H1 (cell line): ENCODE measurements around the gene RNGTT. TPM values are rescaled to one million over a fixed set of nuclear protein-coding genes. Genes with fewer than 3 reads are reported as not detected.

Source experiments
- CTCF ChIA-PET: fragments of 300-600 bp; sonication (Branson Sonifier 250); formaldehyde crosslinking; loops from one replicate; lab custom pipeline; 2021; ENCODE audit not compliant: partially characterized antibody; lab: Charles Lee
- POLR2A ChIA-PET: fragments of 300-600 bp; sonication (Branson Sonifier 250); formaldehyde crosslinking; loops from one replicate; lab custom pipeline; 2021; ENCODE audit warnings: inconsistent platforms; ENCODE audit not compliant: partially characterized antibody; lab: Charles Lee
- DNase-seq, 2 experiments: peaks; one replicate each; pipeline versions ENCODE4 v3.0.0 to v3.0.0-alpha.2; 2010 to 2022; ENCODE audit warnings: low spot score in 2 of 2, low read depth in 1 of 2, mixed read lengths in 1 of 2
- FAIRE-seq: peaks from 2 replicates; lab custom pipeline; 2011; peaks lifted over from hg19 to GRCh38; lab: Jason Lieb, UNC
- H2AFZ ChIP-seq: 2 replicates; pipeline ENCODE4 v1.8.1; 2012; ENCODE audit warnings: low read length, inconsistent platforms
- H2AK5ac ChIP-seq: 2 replicates; pipeline ENCODE4 v1.6.1; 2013; ENCODE audit warnings: low read depth, low read length
- H2BK120ac ChIP-seq: replicated peaks from 2 replicates; pipeline ENCODE3; 2013; ENCODE audit warnings: low read depth, low read length, inconsistent platforms
- H2BK12ac ChIP-seq: 2 replicates; pipeline ENCODE4 v1.6.1; 2013; ENCODE audit warnings: low read depth, low read length
- H2BK15ac ChIP-seq: 2 replicates; pipeline ENCODE4 v1.6.1; 2013; ENCODE audit warnings: low read length
- H2BK20ac ChIP-seq: 2 replicates; pipeline ENCODE4 v1.6.1; 2013; ENCODE audit warnings: low read length
- H2BK5ac ChIP-seq: 2 replicates; pipeline ENCODE4 v1.6.1; 2013; ENCODE audit warnings: low read depth, low read length
- H3K14ac ChIP-seq: 2 replicates; pipeline ENCODE4 v1.6.1; 2013; ENCODE audit warnings: inconsistent platforms; ENCODE audit not compliant: insufficient read length
- H3K18ac ChIP-seq: 2 replicates; pipeline ENCODE4 v1.6.1; 2013; ENCODE audit warnings: low read length; ENCODE audit errors: extremely low read depth
- H3K23ac ChIP-seq: 2 replicates; pipeline ENCODE4 v1.6.1; 2013; ENCODE audit warnings: inconsistent platforms; ENCODE audit not compliant: insufficient read length
- H3K23me2 ChIP-seq: 2 replicates; pipeline ENCODE4 v1.6.1; 2013; ENCODE audit warnings: low read depth, low read length
- H3K27ac ChIP-seq: 2 replicates; pipeline ENCODE4 v1.6.1; 2011; ENCODE audit warnings: low read depth, low read length, inconsistent platforms
- H3K27me3 ChIP-seq, 4 experiments: replicated peaks in 1 of 4; 1 replicate in 1 of 4; 2 replicates in 3 of 4; pipeline versions ENCODE4 v1.6.1 to v1.8.1; 2011 to 2013; ENCODE audit warnings: low read length in 3 of 4, mild to moderate bottlenecking in 3 of 4, inconsistent platforms in 2 of 4, mixed read lengths in 2 of 4, moderate library complexity in 1 of 4; ENCODE audit not compliant: control insufficient read depth in 3 of 4, insufficient read depth in 3 of 4; ENCODE audit errors: extremely low read depth in 1 of 4
- H3K36me3 ChIP-seq, 4 experiments: 2 replicates each; pipeline versions ENCODE4 v1.6.1 to v1.8.1; 2011 to 2013; ENCODE audit warnings: mild to moderate bottlenecking in 4 of 4, low read length in 3 of 4, moderate library complexity in 2 of 4, control low read depth in 1 of 4, inconsistent platforms in 1 of 4; ENCODE audit not compliant: insufficient read depth in 4 of 4, control insufficient read depth in 2 of 4
- H3K4ac ChIP-seq: replicated peaks from 2 replicates; pipeline ENCODE3; 2013; ENCODE audit warnings: low read length, low read depth, mixed read lengths, inconsistent platforms; ENCODE audit not compliant: insufficient read length
- H3K4me1 ChIP-seq, 4 experiments: replicated peaks in 1 of 4; 1 replicate in 1 of 4; 2 replicates in 3 of 4; pipeline versions ENCODE4 v1.6.1 to v1.8.1; 2011 to 2013; ENCODE audit warnings: low read length in 3 of 4, inconsistent platforms in 2 of 4, mixed read lengths in 1 of 4; ENCODE audit not compliant: insufficient read depth in 4 of 4, control insufficient read depth in 3 of 4
- H3K4me2 ChIP-seq, 2 experiments: 2 replicates each; pipeline versions ENCODE4 v1.6.1 to v1.8.1; 2011 to 2013; ENCODE audit warnings: low read depth in 2 of 2, low read length in 2 of 2, control low read depth in 1 of 2, inconsistent platforms in 1 of 2, mild to moderate bottlenecking in 1 of 2; ENCODE audit not compliant: insufficient read depth in 1 of 2
- H3K4me3 ChIP-seq, 4 experiments: fragments of 200-600, 300-600 bp in 1 of 4; sonication (generic), shearing (Covaris generic), sonication (Bioruptor Twin) in 1 of 4; 2 replicates each; pipeline versions ENCODE4 v1.5.1 to v1.8.1; 2011 to 2016; ENCODE audit warnings: low read length in 4 of 4, low read depth in 3 of 4, control low read depth in 2 of 4, inconsistent platforms in 2 of 4, mild to moderate bottlenecking in 2 of 4, mixed read lengths in 1 of 4, moderate library complexity in 1 of 4; ENCODE audit not compliant: insufficient read depth in 2 of 4; ENCODE audit errors: extremely low read depth in 1 of 4
- H3K56ac ChIP-seq: replicated peaks from 2 replicates; pipeline ENCODE3; 2013; ENCODE audit warnings: low read depth, mild to moderate bottlenecking, mixed read lengths, low read length, inconsistent platforms; ENCODE audit not compliant: insufficient read length
- H3K79me1 ChIP-seq: 2 replicates; pipeline ENCODE4 v1.6.1; 2013; ENCODE audit warnings: low read depth, low read length, control low read depth
- H3K79me2 ChIP-seq, 2 experiments: 2 replicates each; pipeline versions ENCODE4 v1.6.1 to v1.8.1; 2012 to 2013; ENCODE audit warnings: low read length in 2 of 2, mild to moderate bottlenecking in 2 of 2, inconsistent platforms in 1 of 2; ENCODE audit not compliant: insufficient read depth in 2 of 2, control insufficient read depth in 1 of 2
- H3K9ac ChIP-seq, 4 experiments: replicated peaks in 1 of 4; 1 replicate in 1 of 4; 2 replicates in 3 of 4; pipeline versions ENCODE4 v1.6.1 to v1.8.1; 2011 to 2013; ENCODE audit warnings: low read depth in 3 of 4, low read length in 3 of 4, control low read depth in 2 of 4, mild to moderate bottlenecking in 2 of 4, moderate library complexity in 2 of 4, inconsistent platforms in 1 of 4; ENCODE audit errors: extremely low read depth in 1 of 4
- H3K9me3 ChIP-seq, 2 experiments: 2 replicates each; pipeline versions ENCODE4 v1.6.1 to v1.8.1; 2012 to 2013; ENCODE audit warnings: mild to moderate bottlenecking in 2 of 2, moderate library complexity in 2 of 2, control low read depth in 1 of 2, inconsistent platforms in 1 of 2, low read depth in 1 of 2, low read length in 1 of 2, mixed read lengths in 1 of 2; ENCODE audit not compliant: insufficient read depth in 2 of 2
- H4K20me1 ChIP-seq, 2 experiments: replicated peaks in 1 of 2; 2 replicates each; pipeline versions ENCODE3 to v1.8.1; 2011 to 2013; ENCODE audit warnings: inconsistent platforms in 2 of 2, low read length in 2 of 2, mild to moderate bottlenecking in 1 of 2; ENCODE audit not compliant: insufficient read depth in 2 of 2, control insufficient read depth in 1 of 2
- H4K5ac ChIP-seq: 2 replicates; pipeline ENCODE4 v1.6.1; 2013; ENCODE audit warnings: low read length, low read depth, mixed read lengths, inconsistent platforms; ENCODE audit not compliant: insufficient read length
- H4K8ac ChIP-seq: 2 replicates; pipeline ENCODE4 v1.8.0; 2013; ENCODE audit warnings: mild to moderate bottlenecking, moderate library complexity, low read length, inconsistent platforms; ENCODE audit not compliant: insufficient read depth; ENCODE audit errors: extremely low read depth
- H4K91ac ChIP-seq: replicated peaks from 2 replicates; pipeline ENCODE3; 2013; ENCODE audit warnings: low read length, mixed read lengths, inconsistent platforms; ENCODE audit not compliant: insufficient read length
- ATF2 ChIP-seq: IDR thresholded peaks from 2 replicates; pipeline ENCODE4 v1.6.1; 2012; ENCODE audit warnings: low read length, inconsistent platforms
- BCL11A ChIP-seq, 2 experiments: IDR thresholded peaks; one replicate each; pipeline ENCODE4 v1.6.1; 2011; ENCODE audit warnings: low read depth in 2 of 2, low read length in 2 of 2, mild to moderate bottlenecking in 2 of 2
- CHD2 ChIP-seq: IDR thresholded peaks from 2 replicates; pipeline ENCODE4 v1.6.1; 2012; ENCODE audit warnings: low read length, improper control_type of control experiment
- GABPA ChIP-seq: IDR thresholded peaks from 2 replicates; pipeline ENCODE4 v1.6.1; 2011; ENCODE audit warnings: mild to moderate bottlenecking, low read length, moderate library complexity, borderline replicate concordance; ENCODE audit not compliant: insufficient read depth
- JUN ChIP-seq: IDR thresholded peaks from 2 replicates; pipeline ENCODE4 v1.6.1; 2011; ENCODE audit warnings: low read depth, mild to moderate bottlenecking, improper control_type of control experiment, low read length
- PHF8 ChIP-seq: fragments of 200-600 bp; sonication (generic); conservative IDR thresholded peaks from 2 replicates; pipeline ENCODE4 v1.7.1; 2012; ENCODE audit warnings: low read depth, mild to moderate bottlenecking, inconsistent platforms, low read length, moderate library complexity
- POLR2AphosphoS5 ChIP-seq: IDR thresholded peaks from 2 replicates; pipeline ENCODE4 v1.6.1; 2011; ENCODE audit warnings: low read depth, low read length
- RBBP5 ChIP-seq: IDR thresholded peaks from 2 replicates; pipeline ENCODE4 v1.7.1; 2012; ENCODE audit warnings: low read depth, mild to moderate bottlenecking, inconsistent platforms, low read length, moderate library complexity, borderline replicate concordance
- SIRT6 ChIP-seq: IDR thresholded peaks from one replicate; pipeline ENCODE4 v1.7.1; 2012; ENCODE audit warnings: low read length, inconsistent platforms
- SIX5 ChIP-seq: IDR thresholded peaks from 2 replicates; pipeline ENCODE4 v1.6.1; 2011; ENCODE audit warnings: mild to moderate bottlenecking, low read depth, low read length
- SUZ12 ChIP-seq: fragments of 200-600 bp; sonication (generic); IDR thresholded peaks from 2 replicates; pipeline ENCODE4 v1.6.1; 2012; ENCODE audit warnings: mild to moderate bottlenecking, inconsistent platforms, low read length, moderate library complexity, mixed read lengths
- TEAD4 ChIP-seq: IDR thresholded peaks from 2 replicates; pipeline ENCODE4 v1.6.1; 2012; ENCODE audit warnings: low read depth, low read length, inconsistent platforms, mixed read lengths
- YY1 ChIP-seq: IDR thresholded peaks from 2 replicates; pipeline ENCODE4 v1.6.1; 2011; ENCODE audit warnings: low read depth, mild to moderate bottlenecking, low read length
- ZNF274 ChIP-seq: IDR thresholded peaks from 2 replicates; pipeline ENCODE4 v1.7.0; 2012; ENCODE audit warnings: low read length, borderline replicate concordance; ENCODE audit errors: extremely low read depth
- WGBS, 2 experiments: shearing (Covaris generic) in 1 of 2; methylation state at CpG; one replicate each; pipeline versions ENCODE4 v1.1.6 to v1.1.7; 2013 to 2015; ENCODE audit warnings: low lambda C conversion rate in 2 of 2, mixed read lengths in 2 of 2, inconsistent platforms in 1 of 2, low coverage in 1 of 2, missing lambda C conversion rate in 1 of 2; ENCODE audit not compliant: insufficient replicate concordance in 2 of 2, insufficient coverage in 1 of 2, insufficient read length in 1 of 2; ENCODE audit errors: extremely low coverage in 1 of 2, missing lambda C conversion rate in 1 of 2; 5-methylcytosine and 5-hydroxymethylcytosine counted together
- polyA plus RNA-seq, 7 experiments: library from polyadenylated mRNA; depleted of rRNA in 3 of 7; stranded (reverse) in 5 of 7; unstranded in 2 of 7; fragments of >200 nt in 5 of 7; fragments of 200-250 nt in 2 of 7; gene quantifications; 1 replicate in 5 of 7; 2 replicates in 1 of 7; 4 replicates in 1 of 7; pipeline versions ENCODE4 v1.2.1 to v1.2.3, GENCODE V29; 2011 to 2013; ENCODE audit warnings: missing spikeins in 2 of 7, mixed read lengths in 2 of 7
- total RNA-seq: library from RNA; stranded (reverse); fragmentation: NEBNext Ultra II Directional; extraction: Animal tissue kit (Norgen Biotek cat#: 25700); gene quantifications from 2 replicates; pipeline ENCODE4 v1.2.1, GENCODE V29; 2021

Gene RNGTT
- total and polyA plus RNA-seq, 2 of the 8 experiments (the other 6 are each of a cell fraction or from before 2014, with no cell fraction given), result 3.6 to 21.2 TPM

- no peak overlapping the region for H2AK5ac ChIP-seq
- no peak overlapping the region for H3K18ac ChIP-seq
- FAIRE-seq (no peak), DNase-seq (no peak)
- no peak overlapping the region for H2AFZ ChIP-seq
- ChIA-PET POLR2A (no interaction called here), CTCF (no interaction called here)
- H3K9ac ChIP-seq, result no peak overlapping the region
- no peak overlapping the region for H4K5ac ChIP-seq
- no peak overlapping the region for H4K91ac ChIP-seq
- no peak overlapping the region for H3K23ac ChIP-seq
- no peak overlapping the region for H4K8ac ChIP-seq
- WGBS, 2 experiments, result 96% methylated on average over 12 of the region's 12 CpGs; no CpG with 5 or more reads in 1 of the 2 experiments
- no peak overlapping the region for H2BK12ac ChIP-seq
- H3K27me3 ChIP-seq, result no peaks in the 10 kb centered on the region
- H3K79me1 ChIP-seq, result no peaks in the 10 kb centered on the region
- no peak overlapping the region for H3K27ac ChIP-seq
- no peak overlapping the region for H2BK120ac ChIP-seq
- H3K4me1 ChIP-seq, result no peaks in the 10 kb centered on the region
- no peaks in the 10 kb centered on the region for H4K20me1 ChIP-seq
- no peak overlapping the region for H3K14ac ChIP-seq
- H3K23me2 ChIP-seq, result no peaks in the 10 kb centered on the region
- H3K4me2 ChIP-seq, result no peak overlapping the region
- no peak overlapping the region for H3K4ac ChIP-seq
- H3K9me3 ChIP-seq, result peaks cover 14 to 16% of the 10 kb centered on the region in 2 experiments; a peak in 3 of 4 replicates
- no peak overlapping the region for H2BK15ac ChIP-seq
- no peaks in the 10 kb centered on the region for H3K79me2 ChIP-seq
- no peaks in the 10 kb centered on the region for H3K36me3 ChIP-seq
- H2BK5ac ChIP-seq, result no peak overlapping the region
- H2BK20ac ChIP-seq, result no peak overlapping the region
- H3K56ac ChIP-seq, result no peak overlapping the region
- no peak overlapping the region for H3K4me3 ChIP-seq
- TF ChIP-seq TEAD4, result no peak
- no peak for TF ChIP-seq YY1
- TF ChIP-seq SIX5, result no peak
- TF ChIP-seq BCL11A (IDR thresholded peaks at IDR 0.05; ENCODE audit: low read depth in 2 of 2, low read length in 2 of 2), result no peak
- no peak for TF ChIP-seq ZNF274
- no peak for TF ChIP-seq GABPA
- TF ChIP-seq POLR2AphosphoS5, result no peak
- TF ChIP-seq CHD2, result no peak
- TF ChIP-seq ATF2, result no peak
- TF ChIP-seq SUZ12, result no peak
- TF ChIP-seq PHF8, result no peak
- TF ChIP-seq SIRT6, result no peak
- TF ChIP-seq RBBP5, result no peak
- TF ChIP-seq JUN, result no peak
These were observed 300.7 kb downstream of the RNGTT start for GRCh38 chr6:88662653-88663174.
